Sigmoid colon (tissue), 7 donors: ENCODE results near the gene LTB. TPM values are rescaled to one million over a fixed set of nuclear protein-coding genes. Genes with fewer than 3 reads are reported as not detected.

ENCODE experiments used
- DNase-seq: peaks from one replicate; pipeline ENCODE4 v3.0.0-alpha.2; 2019
- H3K27ac ChIP-seq, 4 donors: fragments of 200-600 bp; sonication (generic); one replicate each; pipeline ENCODE4 v1.5.1; 2016 to 2019; ENCODE audit warnings: mild to moderate bottlenecking in 1 of 4
- H3K27me3 ChIP-seq, 3 donors: fragments of 200-600 bp; sonication (generic); one replicate each; pipeline ENCODE4 v1.5.1; 2019; ENCODE audit warnings: mild to moderate bottlenecking in 1 of 3
- H3K36me3 ChIP-seq, 4 donors: fragments of 200-600 bp; sonication (generic); one replicate each; pipeline ENCODE4 v1.5.1; 2016 to 2019
- H3K4me1 ChIP-seq, 4 donors: fragments of 200-600 bp; sonication (generic); one replicate each; pipeline ENCODE4 v1.5.1; 2017 to 2019
- H3K4me3 ChIP-seq, 4 donors: fragments of 200-600 bp; sonication (generic); one replicate each; pipeline ENCODE4 v1.5.1; 2017 to 2019; ENCODE audit warnings: mild to moderate bottlenecking in 2 of 4, moderate library complexity in 1 of 4
- H3K9me3 ChIP-seq, 4 donors: fragments of 200-600 bp in 3 of 4; sonication (generic) in 3 of 4; one replicate each; pipeline versions ENCODE4 v1.5.1 to v1.6.1; 2013 to 2019
- EP300 ChIP-seq, 4 donors: sonication (generic); formaldehyde crosslinking; IDR thresholded peaks; one replicate each; pipeline ENCODE4 v1.6.1; 2017; ENCODE audit warnings: antibody characterized with exemption in 4 of 4
- POLR2A ChIP-seq, 2 donors: fragments of 450-650 bp; IDR thresholded peaks; one replicate each; pipeline ENCODE4 v1.6.1; 2016; ENCODE audit warnings: antibody characterized with exemption in 2 of 2, mild to moderate bottlenecking in 2 of 2, moderate library complexity in 2 of 2
- POLR2AphosphoS5 ChIP-seq, 4 donors: sonication (generic); formaldehyde crosslinking; IDR thresholded peaks; one replicate each; pipeline ENCODE4 v1.6.1; 2017; ENCODE audit warnings: antibody characterized with exemption in 4 of 4
- WGBS, 2 donors: extraction: QIAGEN DNeasy Blood & Tissue Kit; methylation state at CpG; one replicate each; pipeline ENCODE4 v1.1.7; 2013; 5-methylcytosine and 5-hydroxymethylcytosine counted together
- intact Hi-C: fragments of 100-400 bp; cut with DNase I; formaldehyde crosslinking; loops from one replicate; pipeline ENCODE4 v1.15.1; 2023
- polyA plus RNA-seq, 3 donors: library from polyadenylated mRNA; stranded (reverse); fragments of 200-250 nt; gene quantifications; one replicate each; pipeline ENCODE4 v1.2.3, GENCODE V29; 2013
- total RNA-seq, 4 donors: library from RNA; depleted of rRNA; stranded (reverse); fragments of >200 nt; gene quantifications; one replicate each; pipeline ENCODE4 v1.1.0, GENCODE V29; 2016
- TF ChIP-seq, protein P1 (sequence below), 4 experiments: fragments of 450-650 bp in 3 of 4; fragments of 200-600 bp in 1 of 4; IDR thresholded peaks; one replicate each; pipeline ENCODE4 v1.5.1; 2016 to 2019; ENCODE audit warnings: antibody characterized with exemption in 4 of 4, mild to moderate bottlenecking in 3 of 4, moderate library complexity in 2 of 4
- donor health status: healthy with polysubstance abuse.
- donor health status: Bipolar disorder and iron deficiency.
- donor health status: healthy.

Gene LTB
- total and polyA plus RNA-seq, 7 donors = 0.66 to 90.8 (median 1.9) TPM; not detected in 2

DNA sequence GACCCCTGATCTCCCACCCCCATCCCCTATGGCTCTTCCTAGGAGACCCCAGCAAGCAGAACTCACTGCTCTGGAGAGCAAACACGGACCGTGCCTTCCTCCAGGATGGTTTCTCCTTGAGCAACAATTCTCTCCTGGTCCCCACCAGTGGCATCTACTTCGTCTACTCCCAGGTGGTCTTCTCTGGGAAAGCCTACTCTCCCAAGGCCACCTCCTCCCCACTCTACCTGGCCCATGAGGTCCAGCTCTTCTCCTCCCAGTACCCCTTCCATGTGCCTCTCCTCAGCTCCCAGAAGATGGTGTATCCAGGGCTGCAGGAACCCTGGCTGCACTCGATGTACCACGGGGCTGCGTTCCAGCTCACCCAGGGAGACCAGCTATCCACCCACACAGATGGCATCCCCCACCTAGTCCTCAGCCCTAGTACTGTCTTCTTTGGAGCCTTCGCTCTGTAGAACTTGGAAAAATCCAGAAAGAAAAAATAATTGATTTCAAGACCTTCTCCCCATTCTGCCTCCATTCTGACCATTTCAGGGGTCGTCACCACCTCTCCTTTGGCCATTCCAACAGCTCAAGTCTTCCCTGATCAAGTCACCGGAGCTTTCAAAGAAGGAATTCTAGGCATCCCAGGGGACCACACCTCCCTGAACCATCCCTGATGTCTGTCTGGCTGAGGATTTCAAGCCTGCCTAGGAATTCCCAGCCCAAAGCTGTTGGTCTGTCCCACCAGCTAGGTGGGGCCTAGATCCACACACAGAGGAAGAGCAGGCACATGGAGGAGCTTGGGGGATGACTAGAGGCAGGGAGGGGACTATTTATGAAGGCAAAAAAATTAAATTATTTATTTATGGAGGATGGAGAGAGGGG lies 8.8 kb downstream of the LTB start:
- DNase-seq = no peak
- H3K9me3 ChIP-seq = no peaks in the 10 kb centered on the region
- no peak overlapping the region for H3K4me3 ChIP-seq
- intact Hi-C loops = no loop called here
- TF ChIP-seq EP300 (IDR thresholded peaks at IDR 0.05) = no peak
- no peak for TF ChIP-seq POLR2A (IDR thresholded peaks at IDR 0.05)
- TF ChIP-seq, protein P1, sequence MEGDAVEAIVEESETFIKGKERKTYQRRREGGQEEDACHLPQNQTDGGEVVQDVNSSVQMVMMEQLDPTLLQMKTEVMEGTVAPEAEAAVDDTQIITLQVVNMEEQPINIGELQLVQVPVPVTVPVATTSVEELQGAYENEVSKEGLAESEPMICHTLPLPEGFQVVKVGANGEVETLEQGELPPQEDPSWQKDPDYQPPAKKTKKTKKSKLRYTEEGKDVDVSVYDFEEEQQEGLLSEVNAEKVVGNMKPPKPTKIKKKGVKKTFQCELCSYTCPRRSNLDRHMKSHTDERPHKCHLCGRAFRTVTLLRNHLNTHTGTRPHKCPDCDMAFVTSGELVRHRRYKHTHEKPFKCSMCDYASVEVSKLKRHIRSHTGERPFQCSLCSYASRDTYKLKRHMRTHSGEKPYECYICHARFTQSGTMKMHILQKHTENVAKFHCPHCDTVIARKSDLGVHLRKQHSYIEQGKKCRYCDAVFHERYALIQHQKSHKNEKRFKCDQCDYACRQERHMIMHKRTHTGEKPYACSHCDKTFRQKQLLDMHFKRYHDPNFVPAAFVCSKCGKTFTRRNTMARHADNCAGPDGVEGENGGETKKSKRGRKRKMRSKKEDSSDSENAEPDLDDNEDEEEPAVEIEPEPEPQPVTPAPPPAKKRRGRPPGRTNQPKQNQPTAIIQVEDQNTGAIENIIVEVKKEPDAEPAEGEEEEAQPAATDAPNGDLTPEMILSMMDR (IDR thresholded peaks at IDR 0.05) = no peak
- TF ChIP-seq POLR2AphosphoS5 (IDR thresholded peaks at IDR 0.05) = no peak
- WGBS, 2 donors = 89 to 90% methylated on average over 9 of the region's 9 CpGs
- H3K27me3 ChIP-seq = peaks cover 0 to 10% (median 0%) of the 10 kb centered on the region in 3 donors
- H3K4me1 ChIP-seq = peaks cover 0 to 4% (median 0%) of the 10 kb centered on the region in 4 donors
- H3K36me3 ChIP-seq = no peaks in the 10 kb centered on the region
- no peak overlapping the region for H3K27ac ChIP-seq

DNA sequence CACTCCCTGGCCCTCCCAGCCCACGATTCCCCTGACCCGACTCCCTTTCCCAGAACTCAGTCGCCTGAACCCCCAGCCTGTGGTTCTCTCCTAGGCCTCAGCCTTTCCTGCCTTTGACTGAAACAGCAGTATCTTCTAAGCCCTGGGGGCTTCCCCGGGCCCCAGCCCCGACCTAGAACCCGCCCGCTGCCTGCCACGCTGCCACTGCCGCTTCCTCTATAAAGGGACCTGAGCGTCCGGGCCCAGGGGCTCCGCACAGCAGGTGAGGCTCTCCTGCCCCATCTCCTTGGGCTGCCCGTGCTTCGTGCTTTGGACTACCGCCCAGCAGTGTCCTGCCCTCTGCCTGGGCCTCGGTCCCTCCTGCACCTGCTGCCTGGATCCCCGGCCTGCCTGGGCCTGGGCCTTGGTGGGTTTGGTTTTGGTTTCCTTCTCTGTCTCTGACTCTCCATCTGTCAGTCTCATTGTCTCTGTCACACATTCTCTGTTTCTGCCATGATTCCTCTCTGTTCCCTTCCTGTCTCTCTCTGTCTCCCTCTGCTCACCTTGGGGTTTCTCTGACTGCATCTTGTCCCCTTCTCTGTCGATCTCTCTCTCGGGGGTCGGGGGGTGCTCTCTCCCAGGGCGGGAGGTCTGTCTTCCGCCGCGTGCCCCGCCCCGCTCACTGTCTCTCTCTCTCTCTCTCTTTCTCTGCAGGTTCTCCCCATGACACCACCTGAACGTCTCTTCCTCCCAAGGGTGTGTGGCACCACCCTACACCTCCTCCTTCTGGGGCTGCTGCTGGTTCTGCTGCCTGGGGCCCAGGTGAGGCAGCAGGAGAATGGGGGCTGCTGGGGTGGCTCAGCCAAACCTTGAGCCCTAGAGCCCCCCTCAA lies 9.9 kb downstream of the LTB start, which contains the start of gene LTA:
LTA (plus strand) TSS at position 249 of the 871 bp plus-strand sequence; CDS start at position 703, 454 bp downstream.
- Histone ChIP-seq H3K4me3 (no peak within 1 kb of the TSS), H3K9me3 (no peaks in the 10 kb centered on the region), H3K4me1 (peaks cover 0 to 4% (median 0%) of the 10 kb centered on the region in 4 donors), H3K36me3 (no peaks in the 10 kb centered on the region), H3K27ac (no peak within 1 kb of the TSS), H3K27me3 (peaks cover 0 to 22% (median 0%) of the 10 kb centered on the region in 3 donors)
- TF ChIP-seq, protein P1 (IDR thresholded peaks at IDR 0.05) = no peak
- no peak for TF ChIP-seq EP300 (IDR thresholded peaks at IDR 0.05)
- TF ChIP-seq POLR2A (IDR thresholded peaks at IDR 0.05) = no peak
- no peak for TF ChIP-seq POLR2AphosphoS5 (IDR thresholded peaks at IDR 0.05)
- no peak for DNase-seq
- intact Hi-C loops = no loop called here
- WGBS, 2 donors = 57 to 81% methylated on average over 27 of the region's 27 CpGs

DNA sequence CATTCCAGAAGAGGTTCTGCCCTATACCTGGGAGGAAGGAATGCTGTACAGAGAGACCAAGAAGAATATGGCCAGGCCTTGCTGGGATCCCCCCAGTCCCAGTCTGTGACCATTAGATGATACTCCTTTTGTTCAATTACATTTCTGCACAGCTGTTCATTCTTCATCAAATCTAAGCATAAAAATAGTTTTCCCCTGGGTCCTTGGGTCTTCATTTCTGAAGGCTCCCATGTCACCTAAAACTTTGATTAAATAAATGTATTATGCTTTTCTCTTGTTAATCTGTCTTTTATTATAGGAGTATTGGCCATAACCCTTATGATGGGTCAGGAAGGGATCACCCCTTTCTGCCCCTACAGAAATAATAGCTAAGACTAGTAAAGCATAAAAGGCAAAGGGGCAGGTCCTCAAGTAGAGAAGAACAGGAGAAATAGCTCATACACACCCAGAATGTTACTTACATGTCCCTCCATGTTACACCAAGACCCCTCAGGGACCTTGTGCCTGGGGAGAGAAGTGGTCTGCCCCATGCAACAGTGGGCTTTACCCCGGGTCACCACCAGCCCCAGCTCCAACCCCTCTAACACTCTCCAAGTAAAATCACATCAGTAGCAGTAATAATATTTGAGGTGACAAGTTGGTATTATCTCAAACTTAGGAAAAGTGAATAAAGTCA lies 12.2 kb downstream of the LTB start:
- Histone ChIP-seq H3K27ac (no peak overlapping the region), H3K36me3 (no peaks in the 10 kb centered on the region), H3K27me3 (peaks cover 0 to 28% (median 0%) of the 10 kb centered on the region in 3 donors), H3K9me3 (no peaks in the 10 kb centered on the region), H3K4me3 (no peak overlapping the region), H3K4me1 (no peaks in the 10 kb centered on the region)
- no peak for DNase-seq
- intact Hi-C loops = loop anchor here (1.0 kb wide), 1 partner anchor 12 kb away; no protein-coding TSS in a partner anchor
- TF ChIP-seq, protein P1 (IDR thresholded peaks at IDR 0.05) = no peak
- no peak for TF ChIP-seq EP300 (IDR thresholded peaks at IDR 0.05)
- TF ChIP-seq POLR2A (IDR thresholded peaks at IDR 0.05) = no peak
- no peak for TF ChIP-seq POLR2AphosphoS5 (IDR thresholded peaks at IDR 0.05)
- 73 to 81% methylated on average over 1 of the region's 1 CpG for WGBS, 2 donors

DNA sequence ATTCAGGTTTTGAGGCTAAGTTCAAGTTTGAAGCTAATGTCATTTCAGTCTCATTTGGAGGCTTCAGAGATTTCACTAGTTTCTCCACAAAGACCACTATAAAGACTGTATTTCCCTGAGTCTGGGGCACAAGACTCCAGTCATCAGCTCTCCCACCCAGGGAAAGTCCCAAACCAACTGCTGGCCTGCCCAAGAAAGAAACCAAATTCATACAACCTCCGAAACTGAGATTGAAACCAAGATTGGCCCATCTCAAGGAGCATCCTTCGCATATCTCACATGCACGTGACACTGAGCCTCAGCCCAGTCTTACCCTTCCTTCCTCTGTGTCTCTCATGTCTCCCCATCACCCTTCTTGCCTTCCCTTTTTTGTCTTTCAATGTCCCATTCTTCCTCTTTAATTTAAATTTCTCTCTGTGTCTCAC lies 13.7 kb downstream of the LTB start:
- Histone ChIP-seq H3K36me3 (no peaks in the 10 kb centered on the region), H3K4me1 (no peaks in the 10 kb centered on the region), H3K27me3 (peaks cover 0 to 28% (median 0%) of the 10 kb centered on the region in 3 donors), H3K9me3 (no peaks in the 10 kb centered on the region), H3K4me3 (no peak overlapping the region), H3K27ac (no peak overlapping the region)
- TF ChIP-seq POLR2AphosphoS5 (IDR thresholded peaks at IDR 0.05) (no peak), EP300 (IDR thresholded peaks at IDR 0.05) (no peak), POLR2A (IDR thresholded peaks at IDR 0.05) (no peak)
- TF ChIP-seq, protein P1 (IDR thresholded peaks at IDR 0.05) = no peak
- 48 to 64% methylated on average over 3 of the region's 3 CpGs for WGBS, 2 donors
- intact Hi-C loops = no loop called here
- no peak for DNase-seq
